Measurements from ENCODE around the gene FLAD1. TPM values are rescaled to one million over a fixed set of nuclear protein-coding genes. Genes with fewer than 3 reads are reported as not detected.

FLAD1 gene
- total and polyA plus RNA-seq, 4 donors = 10.9 to 37.0 (median 30.6) TPM

- TF ChIP-seq CTCF (IDR thresholded peaks at IDR 0.05; ENCODE audit: control extremely low read depth, extremely low read depth) = no peak
- Histone ChIP-seq H3K27me3 (ENCODE audit: control insufficient read depth in 3 of 3, insufficient read depth in 3 of 3, low read length in 2 of 3) (no peaks in the 10 kb centered on the region), H3K9ac (ENCODE audit: insufficient read depth in 1 of 2, low read length in 2 of 2) (no peak overlapping the region), H3K4me1 (ENCODE audit: control insufficient read depth in 5 of 5, insufficient read depth in 5 of 5, low read length in 5 of 5) (no peaks in the 10 kb centered on the region), H3K9me3 (ENCODE audit: control insufficient read depth in 4 of 4, insufficient read depth in 3 of 4, low read length in 3 of 4) (no peaks in the 10 kb centered on the region), H3K36me3 (ENCODE audit: control insufficient read depth in 4 of 4, insufficient read depth in 4 of 4, low read length in 4 of 4) (no peaks in the 10 kb centered on the region), H3K4me3 (no peak overlapping the region), H3K27ac (ENCODE audit: low read depth in 1 of 2, low read length in 1 of 2) (no peak overlapping the region)
- 86 to 89% methylated on average over 15 to 16 of the region's 16 CpGs for WGBS, 2 donors
- no peak for DNase-seq
- no peak for ATAC-seq (ENCODE audit: insufficient read depth, low FRiP score)
Observed at GRCh38 chr1:155029513-155030242, 46.5 kb downstream of the FLAD1 start.

GRCh38 chr1:155030243-155030795 lies 47.2 kb downstream of the FLAD1 start:
- Histone ChIP-seq H3K27ac (ENCODE audit: low read depth in 1 of 2, low read length in 1 of 2) (no peak overlapping the region), H3K27me3 (ENCODE audit: control insufficient read depth in 3 of 3, insufficient read depth in 3 of 3, low read length in 2 of 3) (no peaks in the 10 kb centered on the region), H3K9ac (ENCODE audit: insufficient read depth in 1 of 2, low read length in 2 of 2) (no peak overlapping the region), H3K9me3 (ENCODE audit: control insufficient read depth in 4 of 4, insufficient read depth in 3 of 4, low read length in 3 of 4) (no peaks in the 10 kb centered on the region), H3K4me1 (ENCODE audit: control insufficient read depth in 5 of 5, insufficient read depth in 5 of 5, low read length in 5 of 5) (no peaks in the 10 kb centered on the region), H3K36me3 (ENCODE audit: control insufficient read depth in 4 of 4, insufficient read depth in 4 of 4, low read length in 4 of 4) (no peaks in the 10 kb centered on the region), H3K4me3 (no peak overlapping the region)
- TF ChIP-seq CTCF (IDR thresholded peaks at IDR 0.05; ENCODE audit: control extremely low read depth, extremely low read depth) = no peak
- no peak for DNase-seq
- ATAC-seq (ENCODE audit: insufficient read depth, low FRiP score) = no peak
- 87 to 88% methylated on average over 14 to 15 of the region's 15 CpGs for WGBS, 2 donors

- 83 to 86% methylated on average over 11 of the region's 11 CpGs for WGBS, 2 donors
- no peak for TF ChIP-seq CTCF (IDR thresholded peaks at IDR 0.05; ENCODE audit: control extremely low read depth, extremely low read depth)
- Histone ChIP-seq H3K4me1 (ENCODE audit: control insufficient read depth in 5 of 5, insufficient read depth in 5 of 5, low read length in 5 of 5) (no peaks in the 10 kb centered on the region), H3K9ac (ENCODE audit: insufficient read depth in 1 of 2, low read length in 2 of 2) (no peak overlapping the region), H3K27me3 (ENCODE audit: control insufficient read depth in 3 of 3, insufficient read depth in 3 of 3, low read length in 2 of 3) (no peaks in the 10 kb centered on the region), H3K27ac (ENCODE audit: low read depth in 1 of 2, low read length in 1 of 2) (no peak overlapping the region), H3K9me3 (ENCODE audit: control insufficient read depth in 4 of 4, insufficient read depth in 3 of 4, low read length in 3 of 4) (no peaks in the 10 kb centered on the region), H3K36me3 (ENCODE audit: control insufficient read depth in 4 of 4, insufficient read depth in 4 of 4, low read length in 4 of 4) (no peaks in the 10 kb centered on the region), H3K4me3 (no peak overlapping the region)
- DNase-seq = no peak
- no peak for ATAC-seq (ENCODE audit: insufficient read depth, low FRiP score)
Observed at GRCh38 chr1:155030899-155031298, 47.8 kb downstream of the FLAD1 start.
